Myocyte (in vitro differentiated cells): ENCODE data around the gene PLD6. TPM values are rescaled to one million over a fixed set of nuclear protein-coding genes. Genes with fewer than 3 reads are reported as not detected.
"Not testable (repeated sequence)": the region's sequence is repeated elsewhere in the genome, so short reads cannot be mapped to it uniquely, and the experiment has no call there.

Experiments
- DNase-seq: peaks from one replicate; pipeline ENCODE4 v3.0.0-alpha.2; 2012; ENCODE audit warnings: low read depth
- total RNA-seq: library from RNA; depleted of rRNA; stranded (reverse); fragments of >200 nt; gene quantifications from 2 replicates; pipeline ENCODE4 v1.2.3, GENCODE V29; 2014

The PLD6 gene
- total RNA-seq, 1 donor from 2014 or later: 9.4 TPM

DNA sequence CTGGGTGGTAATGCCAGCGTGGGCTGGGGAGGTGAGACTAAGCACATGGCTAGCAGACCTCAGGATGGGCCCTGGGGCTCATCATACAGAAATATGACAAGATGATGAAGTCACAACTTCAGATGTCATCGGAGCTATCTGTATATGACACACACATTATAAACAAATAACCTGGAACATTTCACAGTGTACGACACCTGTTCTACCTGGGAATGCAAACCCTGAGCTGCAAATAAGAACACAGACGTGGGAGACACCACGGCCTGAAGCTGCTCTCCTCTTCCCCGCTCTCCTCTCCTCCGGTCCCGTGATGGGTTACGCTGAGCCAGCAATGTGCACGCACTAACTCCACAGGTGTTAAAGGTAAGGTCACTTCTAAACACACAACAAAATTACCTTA is 4.9 kb downstream of the PLD6 start:
- no peak for DNase-seq

GRCh38 chr17:17200831-17201230 is 5.3 kb downstream of the PLD6 start:
- DNase-seq: no peak

DNA sequence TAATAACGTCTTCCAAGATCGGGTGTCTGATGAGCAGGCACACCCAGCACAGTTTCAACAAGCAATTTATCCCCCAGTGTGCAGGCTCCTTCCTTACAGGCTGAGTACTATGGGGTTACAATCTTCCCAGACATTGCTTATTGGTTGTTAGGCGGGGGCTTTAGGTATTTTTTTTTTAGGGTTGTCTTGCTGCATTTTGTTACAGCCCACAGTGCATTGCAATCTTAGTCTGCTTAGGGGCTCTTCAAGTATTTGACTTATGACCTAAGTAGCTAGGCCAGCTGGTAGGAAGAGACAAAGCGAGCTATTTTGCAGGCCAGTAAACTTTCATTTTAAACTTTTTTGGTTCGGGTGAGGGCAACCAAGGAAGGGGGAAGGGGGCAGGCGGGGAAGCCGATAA is 5.8 kb downstream of the PLD6 start:
- no peak for DNase-seq

DNA sequence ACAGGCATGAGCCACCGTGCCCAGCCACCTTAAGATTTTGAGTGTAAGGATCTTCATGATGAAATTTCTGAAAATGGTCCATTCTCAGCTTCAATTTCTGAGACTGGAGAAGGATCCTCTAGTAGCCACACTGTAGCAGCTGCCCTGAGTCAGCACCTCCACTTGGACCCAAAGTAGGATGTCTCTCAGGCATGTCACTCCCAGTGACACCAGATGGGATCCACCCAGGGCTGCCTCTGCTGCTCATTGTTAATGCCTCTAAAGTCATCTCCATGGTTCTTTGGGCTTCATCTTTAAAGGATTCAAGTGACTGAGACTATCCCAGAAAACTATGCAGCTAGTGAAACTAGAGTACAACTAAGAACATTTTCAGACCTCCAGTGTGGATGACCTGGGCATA is 7.9 kb downstream of the PLD6 start:
- DNase-seq: peak; percentile 70

DNA sequence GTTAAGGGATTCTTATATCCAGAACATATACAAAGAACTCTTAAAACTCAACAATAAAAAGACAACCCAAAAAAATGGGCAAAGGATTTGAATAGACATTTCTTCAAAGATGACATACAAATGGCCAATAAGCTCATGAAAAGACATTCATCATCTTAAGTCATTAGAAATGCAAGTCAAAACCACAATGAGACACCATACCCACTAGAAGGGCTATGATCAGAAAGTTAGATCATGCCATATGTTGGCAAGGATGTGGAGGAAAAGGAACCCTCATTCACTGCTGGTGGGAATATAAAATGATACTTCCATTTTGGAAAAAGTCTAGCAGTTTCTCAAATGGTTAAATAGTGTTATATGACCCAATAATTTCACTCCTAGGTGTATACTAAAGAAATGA is 9.4 kb downstream of the PLD6 start:
- DNase-seq: peak; percentile 50

GRCh38 chr17:17195466-17195865 is 10.7 kb downstream of the PLD6 start:
- DNase-seq: not testable (repeated sequence)

DNA sequence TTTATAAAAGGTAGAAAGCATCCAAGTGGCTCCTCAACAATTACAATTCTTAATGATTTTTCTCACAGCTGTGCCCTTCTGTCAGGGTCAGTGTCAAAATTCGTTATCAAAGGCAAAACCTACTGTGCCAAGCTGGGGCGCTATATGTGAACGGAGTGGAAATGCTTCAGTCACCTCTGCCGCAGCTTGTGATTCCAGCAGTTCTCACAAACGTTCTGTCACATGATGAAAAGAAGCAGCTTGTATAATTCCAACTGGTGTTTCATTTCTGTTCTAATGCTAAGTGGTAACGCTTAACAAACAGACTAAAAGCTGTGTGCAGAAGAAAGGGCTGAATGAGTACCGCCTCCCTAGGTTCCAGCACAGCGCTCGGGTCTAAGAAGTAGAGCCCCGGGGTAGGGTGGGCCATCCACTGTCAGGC is 14.2 kb downstream of the PLD6 start:
- peak; percentile 58 for DNase-seq

DNA sequence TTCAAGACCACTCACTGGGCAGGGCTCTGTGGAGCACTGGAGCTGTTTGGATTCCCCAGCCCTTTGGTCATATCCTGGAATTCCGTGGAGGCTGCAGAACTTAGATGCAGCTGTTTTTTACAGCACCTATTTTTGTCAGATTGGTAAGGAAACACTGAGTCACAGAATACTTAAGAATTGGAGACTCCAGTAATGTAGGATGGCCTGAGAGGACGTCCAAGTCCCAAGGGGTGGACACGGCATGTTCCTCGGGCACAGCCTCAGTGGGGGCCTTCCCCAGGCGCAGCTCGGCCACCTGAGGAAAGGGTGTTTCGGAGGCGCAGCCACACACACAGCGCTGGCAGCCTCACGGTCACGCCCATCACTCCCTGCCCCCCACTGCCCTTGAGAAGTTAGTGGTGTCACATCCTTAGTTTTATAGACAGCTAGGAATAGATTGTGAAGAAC is 14.8 kb downstream of the PLD6 start:
- DNase-seq: peak; percentile 97

- peak; percentile 54 for DNase-seq
Measured at GRCh38 chr17:17190188-17190587, 15.9 kb downstream of the PLD6 start.

GRCh38 chr17:17189559-17189958 is 16.6 kb downstream of the PLD6 start:
- no peak for DNase-seq

GRCh38 chr17:17188586-17188985 is 17.5 kb downstream of the PLD6 start:
- DNase-seq: no peak

GRCh38 chr17:17186551-17187505 is 19.3 kb downstream of the PLD6 start:
- DNase-seq: no peak

DNA sequence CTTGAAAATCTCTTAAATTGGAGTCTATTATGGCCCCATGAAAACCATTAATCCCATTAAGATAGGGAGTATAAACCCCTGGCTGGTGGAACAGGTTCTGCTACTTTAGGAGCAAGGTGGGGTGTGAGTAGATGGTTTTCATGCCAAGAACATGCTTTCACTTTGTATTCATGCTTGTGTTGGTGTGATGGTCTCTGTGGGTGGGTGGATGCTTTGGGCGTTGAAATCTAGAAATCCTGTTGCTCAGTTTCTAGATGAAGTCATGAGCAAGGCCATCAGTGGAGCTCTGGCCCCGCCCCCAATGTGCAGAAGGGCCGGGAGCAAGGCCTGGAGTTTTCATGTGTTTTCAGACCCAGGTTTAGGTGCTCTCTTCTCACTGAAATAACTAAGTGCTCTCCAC is 20.1 kb downstream of the PLD6 start:
- no peak for DNase-seq

DNA sequence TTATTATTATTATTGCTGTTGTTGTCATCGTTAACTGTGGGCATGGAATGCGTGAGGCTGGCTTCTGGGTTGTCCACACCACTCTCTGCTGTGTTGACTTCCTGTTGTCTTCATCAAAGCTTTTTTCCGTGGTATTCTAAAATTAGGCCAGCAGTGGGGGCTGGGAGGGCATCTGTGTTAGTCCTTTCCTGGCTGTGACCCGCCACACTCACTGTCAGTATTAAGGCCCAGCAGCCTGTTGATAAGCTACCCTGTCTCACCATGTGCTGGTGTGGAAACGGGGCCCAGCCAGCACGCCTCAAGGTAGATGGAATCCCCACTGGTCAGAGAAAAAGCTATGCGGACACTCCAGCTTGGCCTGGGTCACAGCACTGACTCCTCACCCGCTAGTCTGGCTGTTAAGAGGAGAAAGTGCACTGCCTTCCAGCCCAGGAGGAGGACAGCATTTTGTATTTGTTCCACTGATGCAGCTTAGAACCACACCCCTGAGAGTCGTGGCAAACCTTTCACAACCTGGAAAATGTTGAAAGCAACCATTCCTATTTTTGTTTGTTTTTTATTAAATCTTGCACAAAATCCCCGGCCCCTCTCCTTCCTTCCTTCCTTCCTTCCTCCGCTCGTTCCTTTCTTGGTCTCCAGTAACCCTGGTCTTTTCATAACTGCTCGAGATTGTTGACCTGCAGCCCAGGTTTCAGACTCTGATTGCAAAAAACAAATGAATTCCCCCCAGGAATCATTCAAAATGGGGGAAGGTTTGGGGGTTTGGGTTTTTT is 21.0 kb downstream of the PLD6 start:
- DNase-seq: not testable (repeated sequence)

DNA sequence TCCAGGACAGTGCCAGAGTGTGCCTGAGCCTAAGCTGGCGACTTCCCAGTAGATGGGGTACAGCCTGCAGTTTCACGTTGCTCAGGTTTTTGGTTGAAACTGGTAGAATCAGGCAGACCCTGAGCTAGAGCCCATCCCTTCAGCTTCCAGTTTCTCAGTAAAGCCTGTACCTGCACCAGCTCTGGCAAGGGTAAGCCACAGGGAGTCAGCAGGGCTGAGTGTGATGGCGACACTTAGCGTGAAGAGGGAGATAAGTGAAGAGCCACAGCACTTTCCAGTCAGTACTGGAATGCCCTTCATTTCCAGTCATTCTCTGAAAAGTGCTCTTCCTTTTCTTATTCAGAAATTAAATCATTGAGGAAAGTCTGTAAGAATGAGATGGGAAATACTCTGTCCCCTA is 22.4 kb downstream of the PLD6 start:
- no peak for DNase-seq

DNA sequence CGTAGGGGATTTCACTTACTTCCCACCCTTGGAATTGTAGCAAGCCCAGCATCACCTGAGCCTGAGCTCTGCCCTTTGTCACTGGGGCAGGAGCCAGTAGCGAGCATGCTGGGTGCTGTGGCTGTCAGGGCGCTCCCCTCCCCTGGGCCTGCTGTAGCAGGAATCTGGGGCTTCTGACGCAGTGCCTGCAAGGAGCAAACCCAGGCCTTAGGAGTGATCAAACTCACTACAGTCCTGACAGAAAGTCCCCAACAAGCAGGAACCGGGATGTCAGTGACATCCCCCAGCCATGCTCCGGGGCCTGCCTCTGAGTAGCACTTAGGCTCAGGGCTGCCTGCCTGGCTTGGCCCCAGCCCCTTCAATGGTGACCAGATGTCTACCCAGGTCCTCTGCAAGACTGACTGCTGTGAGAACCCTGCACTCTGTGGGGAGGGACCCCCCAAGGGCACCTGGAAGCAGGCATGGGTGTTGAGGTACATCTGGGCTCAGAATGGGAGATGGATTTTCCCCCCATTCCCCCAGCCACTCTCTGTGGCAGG is 23.5 kb downstream of the PLD6 start:
- DNase-seq: no peak

DNA sequence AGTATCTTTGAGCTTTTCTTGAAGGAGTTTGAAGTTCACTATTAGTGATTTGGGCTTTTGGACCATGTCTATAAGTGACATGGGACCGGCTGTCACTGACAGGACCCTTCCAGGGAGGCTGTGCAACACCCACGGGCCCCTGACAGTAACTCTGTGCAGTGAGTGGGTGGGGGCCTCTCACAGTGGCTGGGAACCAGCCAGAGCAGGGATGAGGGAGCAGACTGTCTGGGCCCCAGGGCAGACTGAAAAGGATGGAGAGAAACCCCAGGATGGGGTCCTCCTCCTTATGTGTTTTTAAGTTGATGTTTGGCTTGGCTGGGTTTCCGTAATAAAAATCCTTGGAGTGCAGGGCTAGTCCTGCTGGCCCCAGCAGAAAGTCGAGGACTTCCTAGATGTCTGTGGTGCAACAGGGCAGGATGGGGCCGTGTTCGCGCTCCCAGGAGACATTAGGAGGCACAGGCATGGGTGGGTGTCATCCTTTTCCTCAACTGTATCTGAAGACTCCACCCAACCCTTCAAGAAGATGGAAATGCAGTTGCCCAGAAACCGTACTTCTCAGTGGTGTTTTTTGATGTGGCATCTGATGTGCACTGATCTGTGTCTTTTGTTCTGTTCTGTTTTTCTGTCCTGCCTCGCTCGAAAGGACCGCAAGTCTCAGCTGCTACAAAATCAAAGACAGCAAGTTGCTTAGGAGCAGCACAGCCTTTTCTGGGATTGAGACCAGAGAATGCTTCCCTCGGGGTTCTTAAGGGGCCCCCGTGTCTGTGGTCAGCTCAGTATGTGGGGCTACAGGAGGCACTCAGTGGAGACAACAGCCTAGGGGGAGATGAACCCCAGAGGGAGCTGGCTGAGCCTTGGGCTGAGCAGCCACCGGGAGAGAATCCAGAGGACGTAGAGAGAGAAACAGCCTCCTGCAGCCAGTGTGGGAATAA is 24.2 kb downstream of the PLD6 start:
- DNase-seq: no peak

GRCh38 chr17:17180741-17181525 is 25.2 kb downstream of the PLD6 start:
- DNase-seq: no peak

DNA sequence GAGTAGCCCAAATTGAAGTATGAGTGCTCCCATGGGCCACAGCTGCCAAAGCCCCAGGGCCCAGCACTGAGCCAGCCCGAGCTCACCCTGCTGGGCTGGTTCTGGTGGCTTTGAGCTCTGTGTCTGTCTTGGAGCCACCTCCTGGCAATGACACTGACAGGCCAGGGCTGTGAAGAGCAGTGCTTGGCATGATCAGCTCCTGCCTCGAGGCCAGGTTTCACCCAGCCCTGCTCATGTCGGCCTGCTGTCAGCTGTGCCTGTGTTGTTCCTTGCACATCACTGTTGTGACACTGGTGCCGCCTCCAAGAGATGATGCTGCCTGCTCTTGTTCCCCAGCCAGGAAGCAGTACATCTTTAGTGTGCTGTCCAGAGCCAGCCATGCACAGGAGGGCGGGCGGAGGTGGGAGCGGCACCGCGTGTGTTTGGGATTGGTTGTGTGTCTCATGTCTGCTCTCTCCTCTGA is 26.0 kb downstream of the PLD6 start:
- no peak for DNase-seq

GRCh38 chr17:17179371-17179827 is 26.7 kb downstream of the PLD6 start:
- no peak for DNase-seq
